OCI-LY7 (cell line): ENCODE measurements around the gene GRAMD2B. TPM values are rescaled to one million over a fixed set of nuclear protein-coding genes. Genes with fewer than 3 reads are reported as not detected.

Source experiments
- BruUV-seq: library from RNA; stranded (reverse); fragments of 400-500 nt; replicated peaks from 2 replicates; lab custom pipeline; 2021; lab: Mats Ljungman, UMichigan
- CTCF ChIA-PET: fragments of 300-600 bp; sonication (Branson Sonifier 250); formaldehyde crosslinking; loops from one replicate; lab custom pipeline; 2022; ENCODE audit warnings: antibody characterized with exemption; ENCODE audit not compliant: unreplicated experiment; lab: Charles Lee
- POLR2A ChIA-PET: fragments of 300-600 bp; sonication (Branson Sonifier 250); formaldehyde crosslinking; loops from one replicate; lab custom pipeline; 2022; ENCODE audit warnings: antibody characterized with exemption; lab: Charles Lee
- DNase-seq: peaks from one replicate; pipeline ENCODE4 v3.0.0-alpha.2; 2015; ENCODE audit warnings: low spot score
- H2AFZ ChIP-seq: fragments of 200-600 bp; sonication (generic), shearing (Covaris generic); 2 replicates; pipeline ENCODE4 v1.6.1; 2014; ENCODE audit warnings: mild to moderate bottlenecking, antibody characterized with exemption, low read length, moderate library complexity
- H3K27ac ChIP-seq: fragments of 200-600 bp; sonication (generic); 2 replicates; pipeline ENCODE4 v1.5.1; 2014; ENCODE audit warnings: mixed run types, low read depth, mild to moderate bottlenecking, moderate library complexity, low read length, inconsistent platforms; ENCODE audit not compliant: poor library complexity, severe bottlenecking
- H3K36me3 ChIP-seq: fragments of 200-600 bp; sonication (generic); 2 replicates; pipeline ENCODE4 v1.6.1; 2014; ENCODE audit warnings: mild to moderate bottlenecking, antibody characterized with exemption, low read length, moderate library complexity, mixed read lengths; ENCODE audit not compliant: insufficient read depth
- H3K4me1 ChIP-seq: fragments of 200-600 bp; sonication (generic); 2 replicates; pipeline ENCODE4 v1.5.1; 2014; ENCODE audit warnings: mild to moderate bottlenecking, low read length; ENCODE audit not compliant: insufficient read depth, poor library complexity, severe bottlenecking
- H3K4me2 ChIP-seq: fragments of 200-600 bp; sonication (generic); 2 replicates; pipeline ENCODE4 v1.6.1; 2014; ENCODE audit warnings: mild to moderate bottlenecking, low read length
- H3K4me3 ChIP-seq: fragments of 200-600 bp; sonication (generic); 2 replicates; pipeline ENCODE4 v1.5.1; 2014; ENCODE audit warnings: mild to moderate bottlenecking, low read depth, low read length; ENCODE audit not compliant: poor library complexity, severe bottlenecking
- H3K79me2 ChIP-seq: fragments of 200-600 bp; sonication (generic); 2 replicates; pipeline ENCODE4 v1.6.1; 2016; ENCODE audit warnings: low read depth, mild to moderate bottlenecking, low read length, moderate library complexity, mixed read lengths; ENCODE audit not compliant: insufficient read depth
- H3K9me2 ChIP-seq: fragments of 200-600 bp; sonication (generic); 2 replicates; pipeline ENCODE4 v1.6.1; 2016; ENCODE audit warnings: mild to moderate bottlenecking, low read length, mixed read lengths; ENCODE audit not compliant: insufficient read depth
- H3K9me3 ChIP-seq: fragments of 200-600 bp; sonication (generic); 2 replicates; pipeline ENCODE4 v1.6.1; 2014; ENCODE audit warnings: mild to moderate bottlenecking, mixed run types, low read length, mixed read lengths
- H4K20me1 ChIP-seq: fragments of 200-600 bp; sonication (generic); 2 replicates; pipeline ENCODE4 v1.6.1; 2014; ENCODE audit warnings: mild to moderate bottlenecking, antibody characterized with exemption, low read length, moderate library complexity, mixed read lengths; ENCODE audit not compliant: insufficient read depth
- EZH2phosphoT487 ChIP-seq: fragments of 200-600 bp; sonication (generic); IDR thresholded peaks from 2 replicates; pipeline ENCODE4 v1.6.1; 2018; ENCODE audit warnings: low read depth, borderline replicate concordance, mild to moderate bottlenecking, mixed run types, antibody characterized with exemption, low read length, moderate library complexity, mixed read lengths
- intact Hi-C: fragments of 100-400 bp; cut with micrococcal nuclease; formaldehyde crosslinking; loops from one replicate; pipeline ENCODE4 v1.10.0; 2022; ENCODE audit not compliant: unreplicated experiment
- total RNA-seq, 2 experiments: library from RNA; depleted of rRNA in 1 of 2; stranded (reverse); fragments of >200 nt in 1 of 2; shearing (Covaris generic) in 1 of 2; gene quantifications; 2 replicates each; pipeline ENCODE4 v1.2.3, GENCODE V29; 2014 to 2022
- TF ChIP-seq, protein P1 (sequence below): fragments of 200-600 bp; sonication (generic); conservative IDR thresholded peaks from 2 replicates; pipeline ENCODE4 v1.5.1; 2014; ENCODE audit warnings: mild to moderate bottlenecking, antibody characterized with exemption, low read length, moderate library complexity, mixed read lengths

Gene GRAMD2B
- total RNA-seq, 2 experiments from 2014 or later: not detected

DNA sequence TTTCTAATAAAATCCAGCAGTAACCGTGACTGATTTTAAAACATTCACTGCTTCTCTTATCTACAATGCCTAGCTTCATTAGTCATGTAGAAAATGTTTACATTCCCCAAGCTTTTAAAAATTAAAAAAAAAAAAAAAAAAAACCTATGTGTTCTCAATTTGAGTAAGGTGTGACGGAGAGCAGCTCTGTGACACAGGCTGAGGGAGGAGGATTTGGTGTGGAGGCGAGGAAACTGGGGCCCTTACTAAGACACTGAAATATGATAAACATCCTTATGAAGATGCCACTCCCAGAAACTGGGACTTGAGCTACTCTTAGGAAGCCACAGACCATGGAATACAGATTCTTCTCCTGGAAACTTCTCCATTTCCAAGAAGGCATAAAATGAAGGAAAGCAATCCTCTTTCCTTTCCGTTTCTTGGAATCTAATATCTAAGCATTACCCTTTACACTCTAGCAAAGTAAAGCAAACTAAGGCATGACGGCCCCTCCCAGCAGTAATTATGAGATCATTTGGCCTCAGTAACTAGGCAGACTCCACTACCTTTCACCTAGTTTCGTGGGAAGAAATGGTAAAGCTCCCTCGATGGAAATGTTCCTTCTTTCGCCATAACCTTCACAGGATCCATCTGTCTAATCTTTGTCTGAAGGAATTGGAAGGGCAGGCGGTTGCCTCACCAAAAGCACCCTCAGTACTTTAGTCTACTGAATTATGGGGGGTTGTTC is 23.5 kb downstream of the GRAMD2B start:
- Histone ChIP-seq H3K4me2 (no peak overlapping the region), H3K9me3 (no peaks in the 10 kb centered on the region), H3K4me1 (no peaks in the 10 kb centered on the region), H3K4me3 (no peak overlapping the region), H3K36me3 (no peaks in the 10 kb centered on the region), H2AFZ (no peak overlapping the region), H3K9me2 (no peaks in the 10 kb centered on the region), H3K27ac (no peak overlapping the region), H4K20me1 (no peaks in the 10 kb centered on the region), H3K79me2 (no peaks in the 10 kb centered on the region)
- BruUV-seq: no TSS peak
- intact Hi-C loops: no loop called here
- TF ChIP-seq, protein P1, sequence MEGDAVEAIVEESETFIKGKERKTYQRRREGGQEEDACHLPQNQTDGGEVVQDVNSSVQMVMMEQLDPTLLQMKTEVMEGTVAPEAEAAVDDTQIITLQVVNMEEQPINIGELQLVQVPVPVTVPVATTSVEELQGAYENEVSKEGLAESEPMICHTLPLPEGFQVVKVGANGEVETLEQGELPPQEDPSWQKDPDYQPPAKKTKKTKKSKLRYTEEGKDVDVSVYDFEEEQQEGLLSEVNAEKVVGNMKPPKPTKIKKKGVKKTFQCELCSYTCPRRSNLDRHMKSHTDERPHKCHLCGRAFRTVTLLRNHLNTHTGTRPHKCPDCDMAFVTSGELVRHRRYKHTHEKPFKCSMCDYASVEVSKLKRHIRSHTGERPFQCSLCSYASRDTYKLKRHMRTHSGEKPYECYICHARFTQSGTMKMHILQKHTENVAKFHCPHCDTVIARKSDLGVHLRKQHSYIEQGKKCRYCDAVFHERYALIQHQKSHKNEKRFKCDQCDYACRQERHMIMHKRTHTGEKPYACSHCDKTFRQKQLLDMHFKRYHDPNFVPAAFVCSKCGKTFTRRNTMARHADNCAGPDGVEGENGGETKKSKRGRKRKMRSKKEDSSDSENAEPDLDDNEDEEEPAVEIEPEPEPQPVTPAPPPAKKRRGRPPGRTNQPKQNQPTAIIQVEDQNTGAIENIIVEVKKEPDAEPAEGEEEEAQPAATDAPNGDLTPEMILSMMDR: no peak
- no peak for TF ChIP-seq EZH2phosphoT487
- ChIA-PET CTCF (no interaction called here), POLR2A (interaction anchor here (0.6 kb wide), 3 partner anchors 25 to 845 kb away, joined by 3 to 4 read pairs (median 3); no protein-coding TSS in a partner anchor)
- DNase-seq: no peak

DNA sequence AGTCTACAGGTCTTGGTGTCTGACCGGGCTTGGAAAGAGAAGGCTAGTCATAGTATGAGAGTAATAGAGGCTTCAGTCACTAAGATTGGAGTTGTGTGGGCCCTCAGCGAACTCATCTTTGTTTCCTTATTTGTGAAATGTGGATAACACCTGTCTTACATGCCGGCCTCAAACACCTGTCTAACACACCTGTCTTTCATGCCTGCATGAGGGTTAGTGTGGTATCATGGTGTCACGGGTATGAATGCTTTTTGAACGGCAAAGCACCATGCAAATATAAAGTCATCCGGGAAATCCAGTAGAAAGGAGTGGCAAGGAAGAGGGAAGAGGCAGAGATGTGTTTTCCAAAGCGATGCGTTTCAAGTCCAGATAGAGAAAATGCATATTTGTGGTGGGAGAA is 25.5 kb downstream of the GRAMD2B start:
- no peaks in the 10 kb centered on the region for H3K9me2 ChIP-seq
- no peak for DNase-seq
- H3K9me3 ChIP-seq: no peaks in the 10 kb centered on the region
- ChIA-PET POLR2A (interaction anchor here (1.0 kb wide), 1 partner anchor 23 kb away, joined by 8 read pairs; no protein-coding TSS in a partner anchor), CTCF (no interaction called here)
- no peaks in the 10 kb centered on the region for H3K36me3 ChIP-seq
- no peaks in the 10 kb centered on the region for H4K20me1 ChIP-seq
- H3K79me2 ChIP-seq: no peaks in the 10 kb centered on the region
- H3K4me2 ChIP-seq: no peak overlapping the region
- H3K4me3 ChIP-seq: no peak overlapping the region
- no peak for TF ChIP-seq EZH2phosphoT487
- TF ChIP-seq, protein P1: no peak
- BruUV-seq: no TSS peak
- no peak overlapping the region for H2AFZ ChIP-seq
- H3K27ac ChIP-seq: no peak overlapping the region
- intact Hi-C loops: no loop called here
- no peaks in the 10 kb centered on the region for H3K4me1 ChIP-seq

DNA sequence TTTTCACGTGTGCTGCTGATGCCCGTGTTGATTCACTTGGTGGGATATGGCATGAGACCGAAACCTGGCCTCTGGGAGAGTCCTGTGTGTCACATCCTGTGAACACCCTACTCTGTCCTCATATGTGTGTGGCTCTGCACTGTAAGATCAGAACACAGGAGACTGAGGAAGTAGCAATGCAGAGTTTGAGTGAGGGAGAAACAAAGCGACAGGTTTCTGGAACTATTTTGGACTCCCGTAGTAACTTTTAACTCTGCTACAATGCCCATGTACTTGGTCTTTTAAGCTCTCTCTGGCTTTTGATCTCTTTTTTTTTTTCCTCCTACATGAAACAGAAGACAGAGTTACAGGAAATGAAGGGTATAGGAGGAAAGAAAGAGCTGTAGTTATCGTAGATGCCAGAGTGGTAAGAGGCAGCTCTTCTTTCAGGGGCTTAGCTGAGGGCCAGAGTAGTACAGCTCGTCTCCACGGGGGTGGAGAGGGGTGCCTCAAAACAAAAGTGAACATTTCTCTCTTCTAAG is 26.6 kb downstream of the GRAMD2B start:
- intact Hi-C loops: no loop called here
- no peak overlapping the region for H3K4me3 ChIP-seq
- DNase-seq: no peak
- H3K36me3 ChIP-seq: no peaks in the 10 kb centered on the region
- 0 out of 2 replicates have a peak overlapping the region, but pooled peaks have one; percentile 15 for H2AFZ ChIP-seq
- no peaks in the 10 kb centered on the region for H3K9me2 ChIP-seq
- H3K79me2 ChIP-seq: no peaks in the 10 kb centered on the region
- H3K4me2 ChIP-seq: peak overlapping the region; percentile 30
- TF ChIP-seq EZH2phosphoT487: no peak
- TF ChIP-seq, protein P1: no peak
- H3K9me3 ChIP-seq: no peaks in the 10 kb centered on the region
- CTCF ChIA-PET: no interaction called here
- H3K27ac ChIP-seq: no peak overlapping the region
- H3K4me1 ChIP-seq: no peaks in the 10 kb centered on the region
- no peaks in the 10 kb centered on the region for H4K20me1 ChIP-seq
- BruUV-seq: no TSS peak
- POLR2A ChIA-PET: interaction anchor here (1.0 to 1.3 kb wide), 4 partner anchors 11 to 30 kb away, joined by 3 to 8 read pairs (median 4); no protein-coding TSS in a partner anchor
